ENCODE data around the gene VAMP5.

The VAMP5 gene

DNA sequence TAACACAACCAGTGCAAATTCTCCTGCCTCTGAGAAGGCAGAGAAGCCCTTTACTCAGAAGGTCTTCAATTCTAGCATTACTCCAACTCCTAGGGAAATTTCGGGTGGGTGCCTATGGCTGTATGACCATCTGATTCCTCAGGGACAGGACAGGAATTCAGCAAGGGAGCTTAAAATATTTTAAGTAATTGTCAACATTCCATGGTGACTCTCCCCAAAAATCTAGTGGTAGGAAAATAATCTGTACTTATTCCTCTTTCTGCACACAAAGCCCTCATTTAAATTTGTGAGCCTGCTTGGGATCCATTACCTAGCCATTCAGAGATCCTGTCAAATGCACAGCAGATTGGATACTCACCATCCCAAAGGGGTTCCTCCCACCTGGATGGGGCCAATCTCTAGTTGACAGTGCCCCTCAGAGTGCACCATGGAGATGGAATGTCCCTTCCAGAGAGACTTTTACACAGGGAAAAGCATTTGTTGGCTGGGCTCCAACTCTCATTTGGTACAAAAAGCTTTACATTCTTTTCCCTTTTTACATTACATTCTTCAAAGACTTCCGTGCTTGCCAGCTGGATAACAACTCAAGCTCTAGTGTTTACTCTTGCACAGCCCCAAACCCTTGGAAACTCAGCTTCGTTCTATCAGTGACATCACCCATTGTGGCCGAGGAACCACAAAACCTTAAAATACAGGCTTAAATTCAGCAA lies 21.3 kb downstream of the VAMP5 start:
- Mint-ChIP-seq H3K27ac (peak overlapping the region; percentile 81), H3K9me3 (no peaks in the 10 kb centered on the region), H3K4me3 (no peak overlapping the region), H3K27me3 (ENCODE audit: low read depth, poor library complexity) (no peaks in the 10 kb centered on the region), H3K4me1 (peaks cover 61% of the 10 kb centered on the region), H3K36me3 (ENCODE audit: low read depth) (peaks cover 37% of the 10 kb centered on the region)
- TF ChIP-seq, protein P1, sequence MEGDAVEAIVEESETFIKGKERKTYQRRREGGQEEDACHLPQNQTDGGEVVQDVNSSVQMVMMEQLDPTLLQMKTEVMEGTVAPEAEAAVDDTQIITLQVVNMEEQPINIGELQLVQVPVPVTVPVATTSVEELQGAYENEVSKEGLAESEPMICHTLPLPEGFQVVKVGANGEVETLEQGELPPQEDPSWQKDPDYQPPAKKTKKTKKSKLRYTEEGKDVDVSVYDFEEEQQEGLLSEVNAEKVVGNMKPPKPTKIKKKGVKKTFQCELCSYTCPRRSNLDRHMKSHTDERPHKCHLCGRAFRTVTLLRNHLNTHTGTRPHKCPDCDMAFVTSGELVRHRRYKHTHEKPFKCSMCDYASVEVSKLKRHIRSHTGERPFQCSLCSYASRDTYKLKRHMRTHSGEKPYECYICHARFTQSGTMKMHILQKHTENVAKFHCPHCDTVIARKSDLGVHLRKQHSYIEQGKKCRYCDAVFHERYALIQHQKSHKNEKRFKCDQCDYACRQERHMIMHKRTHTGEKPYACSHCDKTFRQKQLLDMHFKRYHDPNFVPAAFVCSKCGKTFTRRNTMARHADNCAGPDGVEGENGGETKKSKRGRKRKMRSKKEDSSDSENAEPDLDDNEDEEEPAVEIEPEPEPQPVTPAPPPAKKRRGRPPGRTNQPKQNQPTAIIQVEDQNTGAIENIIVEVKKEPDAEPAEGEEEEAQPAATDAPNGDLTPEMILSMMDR (IDR thresholded peaks at IDR 0.05): no peak
- no peak for DNase-seq

DNA sequence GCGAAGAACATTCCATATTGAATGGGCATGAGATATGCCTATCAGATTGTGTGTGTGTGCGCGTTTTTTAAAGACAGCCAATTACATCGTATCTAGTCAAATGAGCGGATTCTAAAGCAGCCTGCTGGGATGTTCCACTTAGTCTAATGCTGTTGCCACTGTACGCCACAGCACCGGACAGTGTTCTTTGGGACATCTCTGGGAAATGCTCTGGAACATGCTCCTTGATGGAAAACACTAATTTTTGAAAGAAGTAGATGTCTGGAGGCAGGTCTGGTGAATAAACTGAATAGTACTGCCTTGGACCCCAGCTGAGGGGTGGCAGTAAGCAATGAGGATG lies 21.9 kb downstream of the VAMP5 start:
- no peak for DNase-seq
- peak overlapping the region; percentile 81 for H3K27ac Mint-ChIP-seq
- TF ChIP-seq, protein P1 (IDR thresholded peaks at IDR 0.05): no peak
- H3K9me3 Mint-ChIP-seq: no peaks in the 10 kb centered on the region
- H3K36me3 Mint-ChIP-seq (ENCODE audit: low read depth): peaks cover 37% of the 10 kb centered on the region
- H3K4me3 Mint-ChIP-seq: no peak overlapping the region
- peaks cover 60% of the 10 kb centered on the region for H3K4me1 Mint-ChIP-seq
- no peaks in the 10 kb centered on the region for H3K27me3 Mint-ChIP-seq (ENCODE audit: low read depth, poor library complexity)

DNA sequence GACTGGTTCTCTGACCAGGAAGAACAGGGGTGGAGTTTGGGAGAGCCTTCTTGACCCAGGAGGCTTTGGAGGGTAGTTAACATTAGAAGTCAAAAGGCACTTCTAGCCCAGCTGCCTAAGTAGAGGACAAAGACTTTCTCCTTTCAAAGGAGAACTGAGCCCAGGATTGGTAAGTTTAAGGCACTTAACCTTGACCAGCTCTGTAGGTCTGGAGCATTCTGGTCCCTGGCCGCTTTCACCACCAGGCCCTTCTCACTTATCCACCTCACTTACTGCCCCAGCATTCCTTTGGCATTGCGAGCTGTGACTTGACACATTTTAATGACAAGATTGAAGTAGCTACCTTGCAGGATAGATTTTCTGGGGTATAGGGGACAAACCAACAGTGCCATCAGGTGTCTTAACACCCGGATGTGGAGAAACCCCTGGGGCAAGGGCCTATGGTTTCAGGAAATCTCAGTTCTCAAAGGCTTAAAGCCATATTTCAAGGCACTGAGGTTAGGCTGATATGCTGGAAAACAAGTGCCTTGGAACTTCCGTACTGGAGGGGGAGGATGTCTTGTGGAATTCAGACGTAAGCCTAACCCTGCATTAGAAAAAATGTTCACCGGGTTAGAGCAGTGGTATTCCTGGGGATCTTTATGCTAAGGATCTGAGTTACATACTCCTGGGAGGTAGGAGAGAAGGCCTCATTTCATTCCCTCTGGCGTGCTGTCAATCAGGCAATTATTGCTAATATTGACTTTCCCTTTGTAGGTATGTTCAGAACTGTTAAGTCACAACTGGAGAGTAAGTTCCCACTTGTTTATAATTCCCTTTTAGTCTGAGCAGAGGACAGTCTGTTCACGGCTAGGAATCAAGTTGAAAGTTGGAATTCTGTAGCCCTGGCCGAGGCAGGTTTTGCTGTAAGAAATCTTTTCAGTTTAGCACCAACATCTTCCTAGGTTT lies 23.3 kb downstream of the VAMP5 start:
- TF ChIP-seq, protein P1 (IDR thresholded peaks at IDR 0.05): no peak
- Mint-ChIP-seq H3K27ac (peak overlapping the region; percentile 90), H3K4me3 (no peak overlapping the region), H3K9me3 (no peaks in the 10 kb centered on the region), H3K4me1 (peaks cover 63% of the 10 kb centered on the region), H3K27me3 (ENCODE audit: low read depth, poor library complexity) (no peaks in the 10 kb centered on the region), H3K36me3 (ENCODE audit: low read depth) (peaks cover 37% of the 10 kb centered on the region)
- no peak for DNase-seq

DNA sequence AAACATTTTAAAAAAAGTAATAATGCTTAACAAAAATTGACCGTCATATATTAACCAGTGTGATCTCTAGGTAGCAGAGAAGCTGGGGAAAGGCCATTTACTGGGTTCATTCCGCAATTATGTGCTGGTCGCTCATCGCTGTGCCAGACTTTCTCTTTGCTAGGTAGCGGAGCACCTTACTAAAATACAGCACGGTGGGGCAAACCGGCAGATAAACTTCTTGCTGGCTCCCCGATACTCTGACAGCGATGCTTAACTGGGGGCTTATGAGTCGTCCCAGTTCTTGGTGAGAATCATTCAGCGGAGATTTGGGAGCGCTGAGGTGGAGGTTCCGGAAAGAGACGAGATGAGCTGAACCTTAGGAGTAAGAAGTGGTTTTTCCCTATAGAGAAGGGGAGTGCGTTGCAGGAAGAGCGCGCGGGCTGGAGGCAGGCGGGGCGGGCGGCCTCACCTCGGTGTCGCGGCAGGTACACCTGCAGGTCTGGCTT lies 27.0 kb downstream of the VAMP5 start:
- H3K36me3 Mint-ChIP-seq (ENCODE audit: low read depth): peaks cover 30% of the 10 kb centered on the region
- no peaks in the 10 kb centered on the region for H3K27me3 Mint-ChIP-seq (ENCODE audit: low read depth, poor library complexity)
- no peak for DNase-seq
- TF ChIP-seq, protein P1 (IDR thresholded peaks at IDR 0.05): no peak
- peaks cover 35% of the 10 kb centered on the region for H3K4me1 Mint-ChIP-seq
- H3K27ac Mint-ChIP-seq: peak overlapping the region; percentile 92
- H3K4me3 Mint-ChIP-seq: peak overlapping the region; percentile 99
- H3K9me3 Mint-ChIP-seq: no peaks in the 10 kb centered on the region

DNA sequence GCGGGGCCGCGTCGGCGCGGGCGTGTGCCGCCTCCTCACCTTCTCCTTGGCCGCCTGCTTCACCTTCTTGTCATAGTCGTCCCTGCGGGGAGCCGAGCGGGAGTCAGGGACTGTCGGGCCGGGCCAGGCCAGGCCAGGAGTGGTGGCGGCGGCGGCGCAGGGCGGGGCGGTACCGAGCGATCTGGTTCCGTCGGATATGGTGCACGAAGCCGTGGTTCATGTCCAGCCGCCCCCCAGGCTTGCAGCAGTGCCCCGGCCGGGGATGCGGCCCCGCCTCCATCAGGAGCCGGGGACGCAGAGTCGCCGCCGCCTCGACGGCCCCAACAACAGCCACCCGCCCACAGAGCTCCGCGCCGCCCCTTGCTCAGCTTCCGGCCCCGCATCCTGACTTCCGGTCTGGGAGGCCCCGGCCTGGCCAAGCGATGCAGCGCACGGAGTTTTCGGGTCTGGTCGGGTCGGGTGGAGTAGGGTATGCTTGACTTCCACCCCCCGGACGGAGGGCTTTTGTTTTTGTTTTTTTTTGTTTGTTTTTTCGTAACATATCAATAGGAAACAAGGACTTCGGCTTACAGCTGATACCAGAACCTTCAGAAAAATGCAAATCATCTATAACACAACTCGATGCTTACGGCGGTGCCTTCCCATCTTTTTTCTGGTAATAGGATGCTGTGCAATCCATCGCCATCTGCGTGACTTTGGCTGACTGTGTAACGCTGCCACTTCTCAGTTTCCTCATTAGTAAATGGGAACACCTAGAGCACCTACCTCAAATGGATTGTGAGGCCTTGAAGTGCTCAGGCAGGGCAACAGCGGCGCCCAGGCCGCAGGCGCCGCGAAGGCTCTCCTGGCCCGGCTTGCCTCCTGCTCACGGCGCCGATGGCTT lies 27.7 kb downstream of the VAMP5 start, which contains the start of gene C2orf68:
Gene C2orf68, minus strand, starts transcription at position 362 of the 883 bp plus-strand sequence. Its CDS starts 82 bp downstream, at position 280.
- H3K9me3 Mint-ChIP-seq: no peaks in the 10 kb centered on the region
- DNase-seq: peak; percentile 90
- peak within 1 kb of the TSS; percentile 99 for H3K4me3 Mint-ChIP-seq
- H3K4me1 Mint-ChIP-seq: peaks cover 35% of the 10 kb centered on the region
- no peaks in the 10 kb centered on the region for H3K27me3 Mint-ChIP-seq (ENCODE audit: low read depth, poor library complexity)
- H3K36me3 Mint-ChIP-seq (ENCODE audit: low read depth): peaks cover 28% of the 10 kb centered on the region
- peak within 1 kb of the TSS; percentile 97 for H3K27ac Mint-ChIP-seq
- TF ChIP-seq, protein P1 (IDR thresholded peaks at IDR 0.05): no peak
